Mucosa of rectum (tissue), 2 donors: ENCODE data around the gene TSPAN12.
"Not testable (repeated sequence)": the region's sequence is repeated elsewhere in the genome, so short reads cannot be mapped to it uniquely, and the experiment has no call there.

Source experiments
- H3K27ac ChIP-seq, 2 donors: one replicate each; pipeline ENCODE4 v1.7.0; 2013; ENCODE audit warnings: inconsistent platforms in 2 of 2, low read depth in 2 of 2, low read length in 2 of 2
- H3K27me3 ChIP-seq, 2 donors: one replicate each; pipeline ENCODE4 v1.7.0; 2013; ENCODE audit warnings: low read length in 2 of 2; ENCODE audit not compliant: control insufficient read depth in 2 of 2, insufficient read depth in 2 of 2
- H3K36me3 ChIP-seq, 2 donors: one replicate each; pipeline ENCODE4 v1.7.0; 2013; ENCODE audit warnings: low read length in 2 of 2; ENCODE audit not compliant: control insufficient read depth in 2 of 2, insufficient read depth in 2 of 2
- H3K4me1 ChIP-seq, 2 donors: one replicate each; pipeline ENCODE4 v1.7.0; 2013; ENCODE audit warnings: low read length in 2 of 2, mild to moderate bottlenecking in 1 of 2; ENCODE audit not compliant: control insufficient read depth in 2 of 2, insufficient read depth in 2 of 2
- H3K4me3 ChIP-seq, 2 donors: one replicate each; pipeline ENCODE4 v1.7.0; 2013; ENCODE audit warnings: low read length in 2 of 2
- H3K9ac ChIP-seq, 2 donors: one replicate each; pipeline ENCODE4 v1.7.0; 2013; ENCODE audit warnings: low read length in 2 of 2, low read depth in 1 of 2, mild to moderate bottlenecking in 1 of 2
- H3K9me3 ChIP-seq, 2 donors: one replicate each; pipeline ENCODE4 v1.7.0; 2013; ENCODE audit warnings: low read length in 2 of 2; ENCODE audit not compliant: control insufficient read depth in 2 of 2
- donor health status: healthy.
- donor health status: Normal muscosa, but diverticular disease.

TSPAN12 gene, protein sequence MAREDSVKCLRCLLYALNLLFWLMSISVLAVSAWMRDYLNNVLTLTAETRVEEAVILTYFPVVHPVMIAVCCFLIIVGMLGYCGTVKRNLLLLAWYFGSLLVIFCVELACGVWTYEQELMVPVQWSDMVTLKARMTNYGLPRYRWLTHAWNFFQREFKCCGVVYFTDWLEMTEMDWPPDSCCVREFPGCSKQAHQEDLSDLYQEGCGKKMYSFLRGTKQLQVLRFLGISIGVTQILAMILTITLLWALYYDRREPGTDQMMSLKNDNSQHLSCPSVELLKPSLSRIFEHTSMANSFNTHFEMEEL

GRCh38 chr7:120857588-120858573 lies at the start of gene TSPAN12:
TSPAN12 (minus strand) TSS chr7:120858144; CDS start chr7:120856763, 1,381 bp downstream.
- Histone ChIP-seq H3K27me3 (no peaks in the 10 kb centered on the region), H3K4me1 (peaks cover 10 to 13% of the 10 kb centered on the region in 2 donors), H3K27ac (peak within 1 kb of the TSS; percentile 91 to 95), H3K9ac (peak within 1 kb of the TSS; percentile 83 to 87), H3K9me3 (no peaks in the 10 kb centered on the region), H3K36me3 (no peaks in the 10 kb centered on the region), H3K4me3 (peak within 1 kb of the TSS; percentile 88 to 92)

DNA sequence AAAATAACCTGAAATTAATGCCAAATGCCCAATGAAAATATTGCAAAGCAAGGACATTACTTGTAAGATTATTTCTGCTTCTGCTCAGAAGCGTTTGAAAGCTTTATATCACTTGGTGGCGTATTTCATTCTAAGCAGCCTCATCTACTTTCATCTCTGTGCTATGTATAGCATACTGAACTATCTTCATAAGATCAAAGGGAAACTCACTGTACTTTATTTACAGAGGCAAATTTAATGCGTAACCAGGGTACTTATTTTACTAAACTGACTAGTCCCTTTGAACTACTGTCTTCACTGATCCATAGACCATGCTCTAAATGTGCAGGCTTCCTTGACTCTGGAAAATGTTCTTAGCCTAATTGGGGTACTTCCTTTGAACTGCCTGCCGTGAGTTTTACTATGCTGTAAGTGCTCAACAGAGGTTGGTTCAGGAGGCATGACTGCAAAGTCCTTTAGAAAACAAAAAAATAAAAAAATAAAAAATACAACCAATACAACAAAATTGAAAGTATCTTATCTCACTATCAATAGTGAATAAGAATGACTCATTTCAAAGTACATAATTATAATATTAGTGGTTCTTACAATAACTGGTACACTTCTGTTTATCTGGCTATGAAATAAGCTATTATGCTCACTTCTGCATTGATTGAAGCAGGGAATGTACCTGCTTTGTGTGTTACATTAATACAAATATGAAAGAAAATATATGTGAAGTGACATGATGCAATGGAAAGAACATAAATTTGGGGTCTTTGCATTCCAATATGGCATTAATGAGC lies 41.0 kb upstream of the TSPAN12 start:
- Histone ChIP-seq H3K9me3 (peaks cover 0 to 4% of the 10 kb centered on the region in 2 donors), H3K27ac (no peak overlapping the region), H3K4me3 (no peak overlapping the region), H3K36me3 (no peaks in the 10 kb centered on the region), H3K9ac (no peak overlapping the region), H3K27me3 (no peaks in the 10 kb centered on the region), H3K4me1 (no peaks in the 10 kb centered on the region)

DNA sequence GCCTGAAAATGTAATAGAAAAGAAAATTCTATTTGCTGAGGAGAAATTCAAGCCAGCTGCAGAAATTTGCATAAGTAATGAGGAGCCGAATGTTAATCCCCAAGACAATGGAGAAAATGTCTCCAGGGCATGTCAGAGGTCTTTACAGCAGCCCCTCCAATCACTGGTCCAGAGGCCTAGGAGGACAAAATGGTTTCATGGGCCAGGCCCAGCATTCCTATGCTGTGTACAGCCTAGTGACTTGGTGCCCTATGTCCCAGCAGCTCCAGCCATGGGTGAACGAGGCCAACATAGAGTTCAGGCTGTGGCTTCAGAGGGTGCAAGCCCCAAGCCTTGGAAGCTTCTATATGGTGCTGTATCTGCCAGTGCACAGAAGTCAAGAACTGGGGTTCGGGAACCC lies 37.3 kb upstream of the TSPAN12 start:
- not testable (repeated sequence) for H3K27me3 ChIP-seq, H3K9ac ChIP-seq, H3K9me3 ChIP-seq, H3K36me3 ChIP-seq, H3K4me3 ChIP-seq, H3K27ac ChIP-seq, H3K4me1 ChIP-seq

DNA sequence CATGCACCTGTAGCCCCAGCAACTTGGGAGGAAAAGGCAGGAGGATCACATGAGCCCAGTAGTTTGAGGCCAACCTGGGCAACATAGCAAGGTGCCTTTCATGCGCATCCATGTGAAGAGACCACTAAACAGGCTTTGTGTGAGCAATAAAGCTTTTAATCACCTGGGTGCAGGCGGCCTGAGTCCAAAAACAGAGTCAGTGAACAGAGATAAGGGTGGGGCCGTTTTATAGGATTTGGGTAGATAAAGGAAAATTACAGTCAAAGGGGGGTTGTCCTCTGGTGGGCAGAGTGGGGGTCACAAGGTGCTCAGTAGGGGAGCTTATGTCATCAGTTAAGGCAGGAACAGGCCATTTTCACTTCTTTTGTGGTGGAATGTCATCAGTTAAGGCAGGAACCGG lies 27.7 kb upstream of the TSPAN12 start:
- not testable (repeated sequence) for H3K27me3 ChIP-seq, H3K36me3 ChIP-seq

DNA sequence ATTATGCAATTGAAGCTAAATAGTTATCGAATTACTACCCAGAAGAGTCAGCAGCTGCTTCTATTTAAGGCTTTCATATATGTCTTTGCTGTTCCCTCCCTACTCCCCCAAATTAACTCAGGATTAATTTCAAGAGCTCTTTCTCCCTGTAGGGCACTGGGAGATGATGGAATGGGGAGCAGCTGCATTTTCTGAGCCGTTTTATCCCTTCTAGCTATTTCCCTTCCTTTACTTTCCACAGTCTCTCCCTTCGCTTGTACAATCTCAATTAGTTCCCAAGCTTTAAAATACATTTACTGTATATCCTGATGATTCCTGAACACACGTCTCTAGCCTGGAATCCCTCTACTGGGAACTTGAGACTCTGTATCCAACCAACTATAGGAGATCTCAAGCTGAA lies 19.8 kb upstream of the TSPAN12 start:
- Histone ChIP-seq H3K4me1 (no peaks in the 10 kb centered on the region), H3K27ac (no peak overlapping the region), H3K4me3 (no peak overlapping the region), H3K36me3 (no peaks in the 10 kb centered on the region), H3K9ac (no peak overlapping the region), H3K9me3 (no peaks in the 10 kb centered on the region), H3K27me3 (no peaks in the 10 kb centered on the region)

More for the DNA sequence above, 27.7 kb upstream of the TSPAN12 start:
- not testable (repeated sequence) for H3K27ac ChIP-seq, H3K9me3 ChIP-seq, H3K4me1 ChIP-seq, H3K4me3 ChIP-seq, H3K9ac ChIP-seq

DNA sequence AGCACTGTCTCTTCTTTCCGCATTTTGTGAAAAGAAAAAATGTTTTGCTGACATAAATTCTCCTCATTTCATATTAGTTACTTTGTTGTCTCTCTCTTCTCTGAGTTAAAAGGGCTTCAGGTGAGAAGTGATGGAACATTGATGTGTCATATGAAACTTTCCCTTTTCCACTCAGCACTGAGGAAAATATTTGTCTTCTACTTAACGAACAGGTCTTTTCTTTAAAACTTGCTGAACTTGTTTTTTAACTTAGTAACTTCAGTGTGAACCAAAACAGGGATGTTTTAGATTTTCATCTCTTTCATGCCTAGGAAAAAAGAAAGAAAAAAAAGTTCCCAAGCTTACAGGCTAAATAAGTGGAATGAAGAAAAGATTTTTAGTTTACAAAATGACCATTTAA lies 19.0 kb upstream of the TSPAN12 start:
- Histone ChIP-seq H3K9ac (no peak overlapping the region), H3K4me1 (no peaks in the 10 kb centered on the region), H3K4me3 (no peak overlapping the region), H3K27ac (no peak overlapping the region), H3K36me3 (no peaks in the 10 kb centered on the region), H3K9me3 (no peaks in the 10 kb centered on the region), H3K27me3 (no peaks in the 10 kb centered on the region)

- no peaks in the 10 kb centered on the region for H3K4me1 ChIP-seq
Observed at GRCh38 chr7:120874722-120875121, 16.8 kb upstream of the TSPAN12 start.

GRCh38 chr7:120874016-120874415 lies 16.1 kb upstream of the TSPAN12 start:
- Histone ChIP-seq H3K36me3 (no peaks in the 10 kb centered on the region), H3K27ac (no peak overlapping the region), H3K4me1 (no peaks in the 10 kb centered on the region)

More at GRCh38 chr7:120874722-120875121, 16.8 kb upstream of the TSPAN12 start:
- no peak overlapping the region for H3K9ac ChIP-seq
- no peak overlapping the region for H3K27ac ChIP-seq
- no peaks in the 10 kb centered on the region for H3K9me3 ChIP-seq
- no peak overlapping the region for H3K4me3 ChIP-seq
- H3K27me3 ChIP-seq = no peaks in the 10 kb centered on the region
- no peaks in the 10 kb centered on the region for H3K36me3 ChIP-seq

GRCh38 chr7:120873401-120873800 lies 15.5 kb upstream of the TSPAN12 start:
- Histone ChIP-seq H3K36me3 (no peaks in the 10 kb centered on the region), H3K27ac (no peak overlapping the region), H3K27me3 (no peaks in the 10 kb centered on the region), H3K4me3 (no peak overlapping the region), H3K4me1 (no peaks in the 10 kb centered on the region), H3K9me3 (no peaks in the 10 kb centered on the region), H3K9ac (no peak overlapping the region)

More at GRCh38 chr7:120874016-120874415, 16.1 kb upstream of the TSPAN12 start:
- Histone ChIP-seq H3K9ac (no peak overlapping the region), H3K9me3 (no peaks in the 10 kb centered on the region), H3K27me3 (no peaks in the 10 kb centered on the region), H3K4me3 (no peak overlapping the region)
